Renal pelvis (tissue), 4 donors: ENCODE measurements around the gene TPD52L1. TPM values are rescaled to one million over a fixed set of nuclear protein-coding genes. Genes with fewer than 3 reads are reported as not detected.

Source experiments
- DNase-seq: peaks from one replicate; pipeline ENCODE4 v3.0.0-alpha.2; 2013
- polyA plus RNA-seq, 3 donors: library from polyadenylated mRNA; unstranded; fragments of 120-200 nt; gene quantifications; one replicate each; pipeline ENCODE4 v1.2.1, GENCODE V29; 2013; ENCODE audit not compliant: insufficient read length in 3 of 3

Gene TPD52L1
- polyA plus RNA-seq, 3 donors = 95.4 to 102 (median 95.6) TPM

DNA sequence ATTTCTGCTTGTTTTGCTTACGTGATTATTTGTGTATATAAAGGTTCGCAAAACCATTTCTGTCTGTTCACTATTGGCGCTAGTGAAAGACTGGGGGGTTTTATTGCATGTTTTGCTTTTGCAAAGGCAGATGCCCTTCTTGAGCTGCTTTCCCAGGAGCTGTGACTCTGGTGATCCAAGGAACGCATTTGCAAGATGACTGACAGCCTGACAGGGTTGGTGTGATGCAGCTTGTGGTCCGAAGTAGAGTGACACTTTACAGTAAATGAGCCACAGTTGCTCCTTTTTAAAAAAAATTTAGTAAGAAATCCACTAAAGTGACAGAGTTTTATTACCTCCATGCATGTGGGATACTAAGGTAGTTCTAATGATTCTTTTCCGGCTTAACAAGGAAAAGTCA lies 73.7 kb downstream of the TPD52L1 start:
- no peak for DNase-seq

DNA sequence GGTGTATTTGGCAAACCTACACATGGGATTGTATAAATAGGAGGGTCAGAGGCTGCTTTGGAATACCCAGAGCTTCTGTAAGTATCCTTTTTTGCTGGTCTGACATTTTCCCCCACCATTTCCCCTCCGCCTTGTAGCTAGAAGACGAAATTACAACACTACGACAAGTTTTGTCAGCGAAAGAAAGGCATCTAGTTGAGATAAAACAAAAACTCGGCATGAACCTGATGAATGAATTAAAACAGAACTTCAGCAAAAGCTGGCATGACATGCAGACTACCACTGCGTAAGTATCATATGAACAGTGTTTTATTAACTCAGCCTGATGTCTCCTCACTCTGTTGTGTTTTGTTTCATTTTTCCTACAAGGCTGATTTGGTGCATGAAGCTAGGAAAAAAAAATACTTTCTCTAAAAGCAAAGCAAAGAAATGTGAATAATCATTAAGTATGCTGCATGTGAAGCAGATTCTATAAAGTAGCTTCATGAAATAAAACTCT lies 75.5 kb downstream of the TPD52L1 start:
- no peak for DNase-seq

DNA sequence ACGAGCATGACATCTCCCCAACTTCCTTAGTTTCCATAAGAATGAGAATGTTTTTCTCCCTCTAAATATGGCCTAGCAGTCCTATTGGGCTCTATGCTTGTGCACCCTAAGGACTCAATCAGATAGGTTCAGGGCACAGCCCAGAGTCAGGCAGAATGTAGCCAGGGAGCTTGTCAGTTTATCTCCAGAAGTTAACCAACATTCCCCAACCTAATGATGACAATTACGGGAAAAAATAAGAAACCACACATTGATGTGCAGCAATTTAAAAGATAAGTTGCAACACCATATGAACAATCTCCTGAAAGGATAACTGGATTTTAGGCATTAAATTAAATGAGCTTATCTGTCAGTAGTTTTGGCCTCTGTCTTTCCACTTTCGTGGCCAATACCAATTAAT lies 77.1 kb downstream of the TPD52L1 start:
- no peak for DNase-seq

DNA sequence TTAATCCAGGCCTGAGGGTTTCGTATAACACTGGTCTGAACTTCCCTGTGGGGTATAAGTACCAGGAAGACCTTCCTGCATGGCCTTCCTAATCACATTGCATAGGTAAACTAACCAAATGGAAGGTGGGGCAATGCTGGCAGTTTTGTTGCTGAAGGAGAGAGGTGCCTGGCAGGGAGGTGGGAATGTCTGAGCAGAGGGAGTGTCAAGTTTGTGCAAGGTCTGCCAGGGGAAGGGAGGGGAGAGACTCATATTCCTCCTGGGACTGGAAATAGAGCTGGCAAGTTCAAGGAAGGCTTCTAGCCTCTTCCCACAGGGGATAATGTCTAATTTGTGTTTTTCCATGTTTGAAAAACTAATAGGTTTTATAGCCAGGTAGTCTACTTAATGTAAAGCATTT lies 77.6 kb downstream of the TPD52L1 start:
- no peak for DNase-seq

DNA sequence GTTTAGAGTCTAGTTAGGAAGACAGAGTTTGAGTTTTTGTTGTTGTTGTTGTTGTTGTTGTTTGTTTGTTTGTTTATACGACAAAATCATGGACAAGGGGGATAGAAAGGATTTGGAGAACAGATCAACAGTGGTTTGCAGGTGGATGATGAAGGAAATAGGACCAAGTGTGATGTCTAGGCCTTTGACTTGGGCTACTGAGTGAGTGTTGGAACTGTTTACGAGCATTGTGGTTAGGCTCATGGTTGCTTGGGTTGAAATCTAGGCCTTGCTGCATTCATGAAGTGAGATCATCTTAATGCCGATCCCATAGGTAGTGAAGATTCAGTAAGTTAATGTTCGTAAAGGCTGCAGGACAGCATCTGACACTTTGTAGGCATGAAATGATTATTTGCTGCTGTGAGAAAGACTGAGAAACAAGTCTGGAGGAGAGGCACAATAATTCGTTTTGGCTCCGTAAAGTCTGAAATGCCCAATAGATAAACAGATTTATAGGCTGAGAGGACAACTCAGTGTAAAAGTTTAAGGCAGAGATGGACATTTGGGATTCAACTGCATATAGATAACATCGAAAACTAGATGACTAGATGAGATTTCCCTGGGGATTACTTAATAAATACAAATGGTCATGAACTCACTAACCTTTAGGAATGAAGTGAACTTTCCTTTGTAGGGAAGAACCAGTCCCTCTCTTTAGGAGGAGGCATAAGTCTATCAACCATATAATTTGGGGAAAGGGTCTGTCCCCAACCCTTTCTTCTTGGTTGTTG lies 78.2 kb downstream of the TPD52L1 start:
- no peak for DNase-seq

GRCh38 chr6:125232466-125232865 lies 78.9 kb downstream of the TPD52L1 start:
- no peak for DNase-seq

GRCh38 chr6:125233202-125233601 lies 79.6 kb downstream of the TPD52L1 start:
- DNase-seq = no peak

- no peak for DNase-seq
Measured at GRCh38 chr6:125236536-125237327, 83.2 kb downstream of the TPD52L1 start.

DNA sequence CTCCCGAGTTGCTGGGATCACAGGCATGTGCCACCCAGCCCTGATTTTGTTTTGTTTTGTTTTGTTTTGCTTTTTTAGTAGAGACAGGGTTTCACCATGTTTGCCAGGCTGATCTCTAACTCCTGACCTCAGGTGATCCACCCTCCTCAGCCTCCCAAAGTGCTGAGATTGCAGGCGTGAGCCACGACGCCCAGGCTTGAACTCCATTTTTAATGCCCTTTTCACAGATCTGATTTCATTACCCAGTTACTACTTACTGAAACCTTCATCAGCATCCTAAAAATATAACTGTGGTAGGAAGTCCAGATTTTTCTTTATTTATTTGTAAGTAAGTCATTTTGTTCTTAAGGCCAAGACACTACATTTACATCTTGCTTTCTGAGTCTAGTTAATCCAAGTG lies 84.2 kb downstream of the TPD52L1 start:
- DNase-seq = no peak

- DNase-seq = no peak
Measured at GRCh38 chr6:125245109-125245508, 91.5 kb downstream of the TPD52L1 start.

DNA sequence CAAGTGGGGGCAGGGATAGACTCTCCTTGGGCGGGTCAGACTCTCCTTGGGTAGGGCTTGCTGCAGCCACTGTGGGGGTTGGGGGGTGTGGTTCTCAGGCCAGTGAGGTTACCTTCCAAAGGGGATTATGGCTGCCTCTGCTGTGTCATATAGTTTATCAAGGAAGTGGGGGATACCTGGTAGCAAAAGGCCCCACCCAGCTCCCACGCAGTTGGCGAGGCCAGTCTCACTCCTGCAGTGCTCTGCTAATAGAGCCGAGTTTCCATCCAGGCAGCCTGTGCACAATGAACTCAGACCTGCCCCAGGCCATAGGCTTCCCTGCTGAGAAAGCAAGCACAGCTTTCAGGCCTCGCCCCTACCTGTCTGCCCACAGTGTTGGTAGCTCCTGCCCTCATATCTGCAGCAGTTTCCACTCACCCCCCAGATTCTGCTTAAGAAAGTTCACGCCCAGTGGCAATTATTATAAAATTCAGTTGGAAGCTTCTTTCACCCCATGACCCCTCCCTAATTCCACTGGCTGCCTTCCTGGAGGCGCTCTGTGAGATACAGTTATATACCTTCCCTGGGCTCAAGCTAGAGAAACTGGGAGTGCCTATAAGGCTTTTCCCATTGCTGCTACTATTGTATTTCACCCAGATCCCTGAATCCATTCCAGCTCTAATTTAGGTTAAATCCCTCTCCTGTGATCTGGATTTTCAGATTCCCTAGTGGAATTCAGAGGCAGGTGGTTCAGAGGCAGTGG lies 92.1 kb downstream of the TPD52L1 start:
- DNase-seq = no peak

DNA sequence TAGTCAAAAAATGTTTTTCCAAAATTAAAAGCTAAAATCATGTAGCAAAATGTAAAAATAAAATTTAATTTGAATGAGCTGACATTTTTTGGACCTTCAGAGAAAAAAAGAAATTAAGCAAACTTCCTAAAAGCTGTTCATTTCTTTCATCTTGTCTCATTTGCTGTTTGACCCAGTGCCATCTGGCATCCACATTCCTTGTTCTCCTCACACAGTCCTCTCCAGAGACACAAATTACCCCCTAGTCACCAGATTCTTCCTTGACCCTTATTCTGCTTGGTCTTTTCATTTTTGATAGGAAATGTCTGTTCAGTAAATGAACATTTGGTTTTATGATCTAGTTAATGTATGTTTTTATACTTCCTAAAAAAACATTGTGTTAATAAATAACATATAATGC lies 93.0 kb downstream of the TPD52L1 start:
- DNase-seq = no peak

DNA sequence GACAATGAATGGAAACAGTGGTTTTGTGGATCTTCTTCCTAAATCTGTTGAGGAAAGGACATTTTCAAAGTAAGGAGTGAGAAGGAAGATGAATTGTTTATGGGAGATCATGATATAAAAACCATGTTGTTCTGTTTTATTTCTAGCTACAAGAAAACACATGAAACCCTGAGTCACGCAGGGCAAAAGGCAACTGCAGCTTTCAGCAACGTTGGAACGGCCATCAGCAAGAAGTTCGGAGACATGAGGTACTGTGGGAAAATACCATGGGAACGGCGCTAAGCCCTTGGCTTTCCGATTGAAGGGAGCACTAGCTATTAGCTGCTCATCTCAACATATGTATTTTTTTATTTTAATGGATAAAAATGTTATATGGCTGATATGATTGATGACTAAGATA lies 94.6 kb downstream of the TPD52L1 start:
- no peak for DNase-seq

- no peak for DNase-seq
Measured at GRCh38 chr6:125250511-125250910, 96.9 kb downstream of the TPD52L1 start.

DNA sequence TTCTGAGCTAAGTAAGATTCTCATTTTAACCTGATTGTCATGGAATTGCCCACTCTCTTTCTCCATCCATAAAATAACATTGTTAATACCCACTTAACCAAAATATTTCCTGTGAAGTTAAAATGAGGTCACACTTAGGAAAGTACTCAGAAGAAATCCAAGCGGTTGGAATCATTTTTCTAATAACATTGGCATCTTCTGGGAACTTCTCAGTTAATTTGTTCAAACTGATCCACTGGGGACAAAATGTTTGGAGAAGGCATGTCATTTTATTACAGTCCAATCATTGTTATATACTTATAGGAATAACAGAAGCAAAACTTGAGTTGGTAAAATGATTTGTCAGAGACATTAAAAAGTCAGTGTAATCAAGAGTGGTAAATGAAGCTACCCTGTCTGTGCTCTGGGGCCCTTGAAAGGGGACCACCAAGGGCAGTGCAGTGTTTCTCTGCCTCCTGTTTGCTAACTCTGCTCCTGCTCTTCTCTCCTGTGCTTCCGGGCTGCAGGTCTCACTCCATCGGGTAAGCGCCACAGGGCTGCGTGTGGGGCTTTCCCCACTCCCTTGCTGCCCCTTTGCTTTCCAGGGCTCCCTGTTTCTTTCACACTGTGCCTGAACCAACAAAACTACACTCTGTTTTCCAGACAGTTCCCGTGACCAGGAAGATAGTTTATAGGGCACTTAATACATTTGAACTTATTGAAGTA lies 98.1 kb downstream of the TPD52L1 start:
- DNase-seq = no peak

DNA sequence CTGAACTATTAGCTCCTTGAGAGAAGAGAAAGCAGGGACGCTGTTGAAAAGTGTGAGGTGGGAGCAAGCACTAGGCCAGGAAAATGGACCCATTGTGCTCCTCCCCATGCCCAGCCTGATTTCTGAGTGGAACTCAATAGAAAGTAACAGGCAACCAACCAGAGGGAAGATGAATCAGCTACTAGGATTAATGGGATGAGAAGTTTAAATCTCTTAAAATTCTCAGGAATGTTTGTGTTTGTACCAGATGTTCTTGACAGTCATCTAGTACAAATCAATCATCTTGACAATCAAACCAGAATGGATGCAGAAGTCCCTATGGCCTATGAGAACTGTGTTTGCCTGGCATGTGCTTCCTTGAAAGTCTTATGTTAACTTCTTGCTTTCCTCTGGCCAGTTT lies 99.3 kb downstream of the TPD52L1 start:
- DNase-seq = no peak

DNA sequence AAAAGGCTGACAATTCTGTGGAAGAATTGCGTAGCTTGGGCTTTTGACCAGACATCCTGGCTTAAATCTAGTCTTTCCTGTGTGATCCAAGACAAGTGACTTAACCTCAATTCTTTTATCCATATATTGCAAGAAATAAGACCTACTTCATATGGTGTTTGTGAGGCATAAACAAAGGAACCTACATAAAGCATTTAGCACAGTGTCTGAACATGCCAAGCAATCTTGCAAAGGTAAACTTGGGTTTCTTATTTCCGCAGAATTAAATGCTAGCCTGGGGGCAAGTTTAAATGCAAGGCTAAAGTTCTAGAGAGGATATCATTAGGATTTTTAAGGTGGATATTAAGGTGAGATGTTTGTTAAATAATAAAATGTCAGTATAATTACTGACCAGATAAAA lies 100.3 kb downstream of the TPD52L1 start:
- DNase-seq = no peak

DNA sequence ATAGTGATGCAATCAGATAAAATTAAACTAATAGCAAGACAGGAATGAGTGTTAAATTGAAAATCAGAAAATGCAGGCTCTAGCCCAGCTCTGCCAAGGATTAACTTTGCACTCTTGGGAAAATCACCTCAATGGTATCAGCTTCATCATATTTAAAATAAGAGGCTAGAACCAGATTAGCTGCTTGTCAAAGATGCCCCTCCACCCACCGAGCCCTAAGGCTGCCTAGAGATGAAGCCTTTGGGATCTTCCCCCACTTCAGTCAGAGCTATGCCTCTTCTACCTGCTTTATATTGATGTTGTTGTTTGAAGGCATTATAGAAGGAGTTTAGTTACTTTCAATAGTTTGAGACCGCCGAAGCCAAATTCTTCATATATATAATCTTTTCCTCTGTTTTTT lies 100.7 kb downstream of the TPD52L1 start:
- DNase-seq = no peak

GRCh38 chr6:125255201-125255600 lies 101.6 kb downstream of the TPD52L1 start:
- no peak for DNase-seq

GRCh38 chr6:125257351-125257750 lies 103.8 kb downstream of the TPD52L1 start:
- no peak for DNase-seq

DNA sequence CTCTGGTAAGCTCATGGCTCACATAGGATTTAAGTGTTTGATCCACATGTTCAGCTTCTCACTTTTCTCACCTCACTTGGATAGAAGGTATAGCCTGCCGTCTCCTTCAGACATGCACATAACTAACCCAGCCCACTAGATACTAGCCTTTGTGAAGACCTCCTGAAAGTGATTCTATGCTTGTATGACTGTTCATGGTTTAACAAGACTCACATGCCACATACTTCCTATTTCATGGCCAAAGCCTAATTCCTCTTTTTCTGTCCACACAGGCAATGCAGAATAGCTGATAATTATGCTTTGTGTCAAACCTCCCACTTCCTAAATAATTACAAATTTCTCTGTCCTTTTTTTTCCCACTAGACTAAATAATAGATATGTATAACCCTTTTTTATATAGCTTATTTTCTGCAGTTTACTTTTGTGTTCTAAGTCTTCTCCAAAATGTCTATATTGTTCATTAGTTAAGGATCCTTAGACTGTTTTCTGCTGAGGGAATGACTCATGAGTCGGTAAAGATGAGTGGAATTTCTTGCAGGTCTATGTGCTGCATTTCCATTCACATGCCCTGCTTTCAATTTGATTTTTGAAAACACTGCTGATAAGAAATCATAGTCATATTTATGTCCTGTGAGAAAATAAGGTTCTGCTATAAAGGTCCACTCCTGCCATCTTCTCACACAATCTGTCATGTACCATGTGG lies 105.2 kb downstream of the TPD52L1 start:
- no peak for DNase-seq
